HG03460 (cell line): Measurements from ENCODE around the gene DHX30.
A peak's percentile ranks its signal among the peaks of the same experiment; 100 is the strongest.
"Not testable (repeated sequence)": the region's sequence is repeated elsewhere in the genome, so short reads cannot be mapped to it uniquely, and the experiment has no call there.

ENCODE experiments used
- ATAC-seq: cut with Tn5 transposase; IDR thresholded peaks from one replicate; pipeline ENCODE4 v1.9.1; 2021; ENCODE audit not compliant: unreplicated experiment

Gene DHX30, protein sequence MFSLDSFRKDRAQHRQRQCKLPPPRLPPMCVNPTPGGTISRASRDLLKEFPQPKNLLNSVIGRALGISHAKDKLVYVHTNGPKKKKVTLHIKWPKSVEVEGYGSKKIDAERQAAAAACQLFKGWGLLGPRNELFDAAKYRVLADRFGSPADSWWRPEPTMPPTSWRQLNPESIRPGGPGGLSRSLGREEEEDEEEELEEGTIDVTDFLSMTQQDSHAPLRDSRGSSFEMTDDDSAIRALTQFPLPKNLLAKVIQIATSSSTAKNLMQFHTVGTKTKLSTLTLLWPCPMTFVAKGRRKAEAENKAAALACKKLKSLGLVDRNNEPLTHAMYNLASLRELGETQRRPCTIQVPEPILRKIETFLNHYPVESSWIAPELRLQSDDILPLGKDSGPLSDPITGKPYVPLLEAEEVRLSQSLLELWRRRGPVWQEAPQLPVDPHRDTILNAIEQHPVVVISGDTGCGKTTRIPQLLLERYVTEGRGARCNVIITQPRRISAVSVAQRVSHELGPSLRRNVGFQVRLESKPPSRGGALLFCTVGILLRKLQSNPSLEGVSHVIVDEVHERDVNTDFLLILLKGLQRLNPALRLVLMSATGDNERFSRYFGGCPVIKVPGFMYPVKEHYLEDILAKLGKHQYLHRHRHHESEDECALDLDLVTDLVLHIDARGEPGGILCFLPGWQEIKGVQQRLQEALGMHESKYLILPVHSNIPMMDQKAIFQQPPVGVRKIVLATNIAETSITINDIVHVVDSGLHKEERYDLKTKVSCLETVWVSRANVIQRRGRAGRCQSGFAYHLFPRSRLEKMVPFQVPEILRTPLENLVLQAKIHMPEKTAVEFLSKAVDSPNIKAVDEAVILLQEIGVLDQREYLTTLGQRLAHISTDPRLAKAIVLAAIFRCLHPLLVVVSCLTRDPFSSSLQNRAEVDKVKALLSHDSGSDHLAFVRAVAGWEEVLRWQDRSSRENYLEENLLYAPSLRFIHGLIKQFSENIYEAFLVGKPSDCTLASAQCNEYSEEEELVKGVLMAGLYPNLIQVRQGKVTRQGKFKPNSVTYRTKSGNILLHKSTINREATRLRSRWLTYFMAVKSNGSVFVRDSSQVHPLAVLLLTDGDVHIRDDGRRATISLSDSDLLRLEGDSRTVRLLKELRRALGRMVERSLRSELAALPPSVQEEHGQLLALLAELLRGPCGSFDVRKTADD

GRCh38 chr3:47802734-47803479 lies at the start of gene DHX30:
TSS of gene DHX30 (plus strand) at chr3:47803138. CDS start at chr3:47810684, 7,546 bp downstream.
- peak; percentile 78 for ATAC-seq

- no peak for ATAC-seq
Measured at GRCh38 chr3:47758261-47759025, 44.5 kb upstream of the DHX30 start.

DNA sequence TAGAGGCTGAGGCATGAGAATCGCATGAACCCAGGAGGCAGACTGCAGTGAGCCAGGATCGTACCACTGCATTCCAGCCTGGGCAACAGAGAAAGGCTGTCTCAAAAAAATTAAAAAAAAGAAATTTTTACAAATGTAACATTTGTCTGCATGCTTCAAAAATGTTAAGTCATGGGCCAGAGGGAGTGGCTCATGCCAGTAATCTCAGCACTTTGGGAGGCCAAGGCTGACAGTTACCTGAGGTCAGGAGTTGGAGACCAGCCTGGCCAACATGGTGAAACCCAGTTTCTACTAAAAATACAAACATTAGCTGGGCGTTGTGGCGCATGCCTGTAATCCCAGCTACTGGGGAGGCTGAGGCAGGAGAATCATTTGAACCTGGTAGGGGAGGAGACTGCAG lies 42.7 kb upstream of the DHX30 start:
- ATAC-seq: not testable (repeated sequence)

DNA sequence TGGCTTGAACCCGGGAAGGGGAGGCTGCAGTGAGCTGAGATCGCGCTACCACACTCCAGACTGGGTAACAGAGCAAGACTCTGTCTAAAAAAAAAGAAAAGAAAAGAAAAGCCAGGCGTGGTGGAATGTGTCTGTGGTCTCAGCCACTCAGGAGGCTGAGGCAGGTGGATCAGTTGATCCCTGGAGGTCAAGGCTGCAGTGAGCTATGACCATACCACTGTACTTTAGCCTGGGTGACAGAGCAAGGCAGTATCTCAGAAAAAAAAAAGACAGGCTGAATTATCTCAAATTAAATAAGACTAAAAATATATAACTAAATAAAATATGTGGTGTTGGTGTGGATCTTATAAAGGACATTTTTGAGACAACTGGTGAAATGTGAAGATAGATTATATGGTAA lies 41.9 kb upstream of the DHX30 start:
- ATAC-seq: no peak

GRCh38 chr3:47762233-47762632 lies 40.7 kb upstream of the DHX30 start:
- ATAC-seq: no peak

DNA sequence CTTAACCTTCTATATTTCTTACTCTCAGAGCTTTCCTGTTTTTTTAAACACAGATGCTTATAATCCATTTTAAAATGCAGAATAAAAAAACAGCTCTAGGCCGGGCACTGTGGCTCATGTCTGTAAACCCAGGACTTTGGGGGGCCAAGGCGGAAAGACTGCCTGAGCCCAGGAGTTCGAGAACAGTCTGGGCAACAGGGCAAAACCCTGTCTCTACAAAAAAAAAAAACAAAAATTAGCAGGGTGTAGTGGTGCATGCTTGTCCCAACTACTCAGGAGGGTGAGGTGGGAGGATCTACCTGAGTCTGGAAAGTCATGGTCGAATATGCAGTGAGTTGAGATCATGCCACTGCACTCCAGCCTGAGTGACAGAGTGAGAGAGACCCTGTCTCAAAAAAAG lies 36.8 kb upstream of the DHX30 start:
- no peak for ATAC-seq

DNA sequence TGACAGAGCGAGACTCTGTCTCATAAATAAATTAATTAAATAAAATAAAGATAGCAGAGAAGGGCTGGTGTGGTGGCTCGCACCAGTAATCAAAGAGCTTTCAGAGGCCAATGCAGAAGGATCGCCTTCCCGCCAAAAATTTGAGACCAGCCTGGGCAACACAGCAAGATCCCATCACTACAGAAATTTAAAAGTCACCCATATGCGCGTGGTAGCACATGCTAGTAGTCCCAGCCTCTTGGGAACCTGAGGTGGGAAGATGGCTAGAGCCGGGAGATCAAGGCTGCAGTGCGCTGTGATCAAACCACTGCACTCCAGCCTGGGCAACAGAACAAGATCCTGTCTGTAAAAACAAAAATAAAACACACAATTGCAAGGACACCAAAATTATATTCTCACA lies 30.9 kb upstream of the DHX30 start:
- ATAC-seq: no peak

DNA sequence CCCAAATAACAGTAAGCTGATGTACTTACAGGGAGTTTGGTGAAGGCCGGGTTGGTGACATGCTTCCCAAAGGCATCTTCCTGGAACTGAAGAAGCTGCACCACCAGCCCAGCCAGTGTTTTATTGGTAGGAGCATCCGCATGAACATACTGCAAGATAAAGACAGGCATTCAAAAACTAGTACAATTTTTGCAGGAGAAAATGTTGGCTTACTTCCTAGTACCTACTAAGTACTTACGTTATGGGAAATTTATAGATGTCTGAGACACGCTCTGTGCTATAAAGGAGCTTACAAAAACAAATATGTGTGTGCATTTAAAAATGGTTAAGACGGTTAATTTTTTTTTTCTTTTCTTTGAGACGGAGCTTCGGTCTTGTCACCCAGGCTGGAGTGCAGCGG lies 30.1 kb upstream of the DHX30 start:
- no peak for ATAC-seq

DNA sequence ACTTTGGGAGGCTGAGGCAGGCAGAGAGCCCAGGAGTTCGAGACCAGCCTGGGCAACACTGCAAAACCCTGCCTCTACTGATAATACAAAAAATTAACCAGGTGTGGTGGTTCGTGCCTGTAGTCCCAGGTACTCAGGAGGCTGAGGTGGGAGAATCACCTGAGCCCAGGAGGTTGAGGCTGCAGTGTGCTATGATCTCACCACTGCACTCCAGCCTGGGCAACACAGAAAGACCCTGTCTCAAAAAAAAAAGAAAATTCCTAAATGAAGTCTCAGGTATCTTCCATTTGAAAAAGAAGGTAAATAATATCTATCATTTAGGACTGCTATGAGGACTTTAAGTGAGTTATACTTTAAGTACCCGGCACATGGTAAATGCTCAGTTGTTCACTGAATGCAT lies 24.2 kb upstream of the DHX30 start:
- no peak for ATAC-seq

- peak; percentile 37 for ATAC-seq
Measured at GRCh38 chr3:47780741-47781684, 21.9 kb upstream of the DHX30 start.

GRCh38 chr3:47781685-47782445 lies 21.1 kb upstream of the DHX30 start, which contains the start of gene SMARCC1:
TSS of gene SMARCC1 (minus strand) at chr3:47781893. CDS start at chr3:47781797, 96 bp downstream.
- peak; percentile 77 for ATAC-seq

- peak; percentile 7 for ATAC-seq
Measured at GRCh38 chr3:47782446-47783308, 20.3 kb upstream of the DHX30 start.

GRCh38 chr3:47783673-47784072 lies 19.3 kb upstream of the DHX30 start:
- no peak for ATAC-seq

GRCh38 chr3:47791193-47791855 lies 11.6 kb upstream of the DHX30 start:
- ATAC-seq: no peak

DNA sequence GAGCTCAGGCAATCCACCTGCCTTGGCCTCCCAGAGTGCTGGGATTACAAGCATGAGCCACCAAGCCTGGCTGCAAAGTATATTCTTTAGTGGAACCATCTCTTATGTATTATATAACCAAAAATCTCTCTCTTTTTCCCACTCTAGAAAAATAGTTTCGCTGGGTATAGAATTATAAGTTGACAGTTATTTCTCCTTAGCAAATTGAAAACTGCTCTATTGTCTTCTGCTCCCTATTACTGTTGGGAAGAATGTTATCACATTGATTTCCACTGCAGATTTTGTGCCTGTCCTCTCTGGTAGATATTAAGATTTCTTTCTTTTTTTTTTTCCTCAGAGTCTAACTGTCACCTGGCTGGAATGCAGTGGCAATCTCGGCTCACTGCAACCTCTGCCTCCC lies 10.2 kb upstream of the DHX30 start:
- ATAC-seq: no peak

DNA sequence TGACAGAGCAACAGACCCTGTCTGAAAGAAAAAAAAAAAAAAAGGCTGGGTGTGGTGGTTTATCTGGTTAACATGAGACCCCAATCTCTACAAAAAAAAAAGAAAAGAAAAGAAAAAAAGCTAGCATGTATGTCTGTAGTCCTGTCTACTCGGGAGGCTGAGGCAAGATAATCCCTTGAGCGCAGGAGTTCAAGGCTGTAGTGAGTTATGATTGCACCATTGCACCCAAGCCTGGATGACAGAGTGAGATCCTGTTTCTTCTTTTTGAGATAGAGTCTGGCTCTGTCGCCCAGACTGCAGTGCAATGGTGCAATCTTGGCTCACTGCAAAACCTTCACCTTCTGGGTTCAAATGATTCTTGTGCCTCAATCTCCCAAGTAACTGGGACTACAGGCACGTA lies 8.4 kb upstream of the DHX30 start:
- no peak for ATAC-seq

GRCh38 chr3:47799733-47800132 lies 3.2 kb upstream of the DHX30 start:
- no peak for ATAC-seq
